Heart right ventricle (tissue), 16 donors: ENCODE results near the gene OSBPL7. TPM values are rescaled to one million over a fixed set of nuclear protein-coding genes. Genes with fewer than 3 reads are reported as not detected.
A peak's percentile ranks its signal among the peaks of the same experiment; 100 is the strongest.

Source experiments
- ATAC-seq, 8 donors: fragments of 200-7000 bp; cut with Tn5 transposase; one replicate each; pipeline ENCODE4 v1.9.1; 2020; ENCODE audit warnings: mild to moderate bottlenecking in 8 of 8, moderate library complexity in 8 of 8, moderate number of reproducible peaks in 1 of 8
- DNase-seq, 2 donors: peaks; one replicate each; pipeline ENCODE4 v3.0.0-alpha.2; 2020
- H3K27ac ChIP-seq, 10 donors: fragments of 200-600 bp; sonication (generic) in 2 of 10; one replicate each; pipeline versions ENCODE4 v1.5.0 to v1.8.0; 2020 to 2022; ENCODE audit warnings: mild to moderate bottlenecking in 3 of 10
- H3K27me3 ChIP-seq, 7 donors: fragments of 200-600 bp; one replicate each; pipeline ENCODE4 v1.8.0; 2021 to 2022; ENCODE audit warnings: mild to moderate bottlenecking in 2 of 7
- H3K36me3 ChIP-seq, 9 donors: fragments of 200-600 bp; sonication (generic) in 1 of 9; one replicate each; pipeline versions ENCODE4 v1.5.0 to v1.8.0; 2020 to 2022; ENCODE audit warnings: mild to moderate bottlenecking in 2 of 9
- H3K4me1 ChIP-seq, 9 donors: fragments of 200-600 bp; sonication (generic) in 1 of 9; one replicate each; pipeline versions ENCODE4 v1.5.0 to v1.8.0; 2020 to 2022; ENCODE audit warnings: mild to moderate bottlenecking in 4 of 9
- H3K4me3 ChIP-seq, 10 donors: fragments of 200-600 bp; sonication (generic) in 2 of 10; one replicate each; pipeline versions ENCODE4 v1.5.0 to v1.8.0; 2020 to 2022; ENCODE audit warnings: mild to moderate bottlenecking in 7 of 10, moderate library complexity in 2 of 10
- H3K9me3 ChIP-seq, 11 donors: fragments of 200-600 bp in 10 of 11; sonication (generic) in 2 of 11; one replicate each; pipeline versions ENCODE4 v1.5.0 to v1.8.0; 2013 to 2022; ENCODE audit warnings: mild to moderate bottlenecking in 2 of 11, control low read depth in 1 of 11, moderate library complexity in 1 of 11
- CTCF ChIP-seq, 9 donors: fragments of 200-600 bp; sonication (generic) in 2 of 9; IDR thresholded peaks; one replicate each; pipeline versions ENCODE4 v1.5.0 to v1.8.0; 2021 to 2022; ENCODE audit warnings: antibody characterized with exemption in 9 of 9, mild to moderate bottlenecking in 5 of 9, moderate library complexity in 1 of 9
- WGBS, 2 donors: extraction: QIAGEN DNeasy Blood & Tissue Kit; methylation state at CpG; one replicate each; pipeline ENCODE4 v1.1.7; 2013; ENCODE audit warnings: inconsistent platforms in 1 of 2; 5-methylcytosine and 5-hydroxymethylcytosine counted together
- intact Hi-C, 10 donors: fragments of 100-400 bp; cut with DNase I; formaldehyde crosslinking; loops; one replicate each; pipeline versions ENCODE4 v1.11.1 to v1.14.2; 2022
- polyA plus RNA-seq, 2 donors: library from polyadenylated mRNA; stranded (reverse); fragments of 200-250 nt; gene quantifications; one replicate each; pipeline ENCODE4 v1.2.3, GENCODE V29; 2013
- total RNA-seq, 10 donors: library from RNA; stranded (reverse); fragmentation: NEBNext Ultra II Directional in 3 of 10; extraction: Animal tissue kit (Norgen Biotek cat#: 25700) in 3 of 10; gene quantifications; one replicate each; pipeline versions ENCODE4 v1.2.1 to v1.2.4, GENCODE V29; 2021 to 2023
- donor health status: Arrhythmogenic right ventricular cardiomyopathy.
- donor health status: ischemic (EF 13 %, LVEDD 7.1; RV severe dilation, severe dysfunction).
- donor health status: healthy with polysubstance abuse.
- donor health status: DM: no; HTN: yes; CAD: no.
- donor health status: DM: no; HTN: no; CAD: no.
- donor health status: ischemic (EF 25% LVEDD 6.9; RV normal size, moderate dysfunction).
- donor health status: ischemic (EF 25% LVEDD 5.7; RV mildly dilated, moderate dysfunction).
- donor health status: healthy.
- donor health status: DM: yes; HTN: yes; CAD: no.
- donor health status: Ischemic cardiomyopathy.
- donor health status: ischemic (EF 35%, LVEDD 5.7; RV mildly dilated, moderate dysfunction).
- donor health status: nonischemic (EF 11% LVEDD 7.7; RV severe dilation, severe dysfunction).
- donor health status: DM: yes; HTN: yes; CAD: no.
- donor health status: PGD.
- donor health status: ischemic (EF 29% LVEDD 5.4; RV normal size, mild dysfunction).
- donor health status: nonischemic (EF 23%, LVEDD 6.1; RV moderate dilation, normal function).

Gene OSBPL7
- total and polyA plus RNA-seq, 12 donors: 2.8 to 9.6 (median 5.1) TPM

- Histone ChIP-seq H3K9me3 (no peaks in the 10 kb centered on the region), H3K27ac (peak overlapping the region in 3 of 10 donors; percentile 4 to 39 (median 22)), H3K4me3 (no peak overlapping the region), H3K27me3 (no peaks in the 10 kb centered on the region), H3K4me1 (peaks cover 0 to 14% (median 0%) of the 10 kb centered on the region in 9 donors), H3K36me3 (peaks cover 0 to 47% (median 10%) of the 10 kb centered on the region in 9 donors)
- DNase-seq: no peak
- 80 to 81% methylated on average over 16 of the region's 16 CpGs for WGBS, 2 donors
- intact Hi-C loops: loop anchor here in 3 of 10 donors (10.0 kb wide), 2 partner anchors 111 to 141 kb away; partner anchors contain the start of gene TBKBP1 (in 1 of the 3)
- TF ChIP-seq CTCF (IDR thresholded peaks at IDR 0.05): no peak
- peak in 3 of 8 donors; percentile 4 to 23 (median 19) for ATAC-seq
These were observed 15.3 kb downstream of the OSBPL7 start for GRCh38 chr17:47806026-47806912.

GRCh38 chr17:47804461-47804860 lies 17.1 kb downstream of the OSBPL7 start:
- no peak for TF ChIP-seq CTCF (IDR thresholded peaks at IDR 0.05)
- Histone ChIP-seq H3K27ac (no peak overlapping the region), H3K36me3 (peaks cover 0 to 30% (median 10%) of the 10 kb centered on the region in 9 donors), H3K4me1 (peaks cover 0 to 14% (median 0%) of the 10 kb centered on the region in 9 donors), H3K4me3 (no peak overlapping the region), H3K27me3 (no peaks in the 10 kb centered on the region), H3K9me3 (no peaks in the 10 kb centered on the region)
- intact Hi-C loops: loop anchor here in 6 of 10 donors (5.0 to 10.0 kb wide), 4 partner anchors 107 to 142 kb away; partner anchors contain the start of gene TBKBP1 (in 1 of the 6)
- WGBS, 2 donors: 79 to 80% methylated on average over 3 of the region's 3 CpGs
- ATAC-seq (no peak), DNase-seq (no peak)

GRCh38 chr17:47803751-47804150 lies 17.8 kb downstream of the OSBPL7 start:
- H3K27ac ChIP-seq: no peak overlapping the region
- H3K36me3 ChIP-seq: peaks cover 0 to 23% (median 3%) of the 10 kb centered on the region in 9 donors
- H3K4me1 ChIP-seq: peaks cover 0 to 14% (median 0%) of the 10 kb centered on the region in 9 donors
- H3K27me3 ChIP-seq: no peaks in the 10 kb centered on the region
- no peak for ATAC-seq
- no peak overlapping the region for H3K4me3 ChIP-seq
- WGBS, 2 donors: 71 to 75% methylated on average over 6 of the region's 6 CpGs
- intact Hi-C loops: loop anchor here in 6 of 10 donors (5.0 to 10.0 kb wide), 4 partner anchors 106 to 141 kb away; partner anchors contain the start of gene TBKBP1 (in 1 of the 6)
- DNase-seq: no peak
- H3K9me3 ChIP-seq: no peaks in the 10 kb centered on the region
- TF ChIP-seq CTCF (IDR thresholded peaks at IDR 0.05): no peak

GRCh38 chr17:47803201-47803600 lies 18.4 kb downstream of the OSBPL7 start:
- peaks cover 0 to 18% (median 0%) of the 10 kb centered on the region in 9 donors for H3K36me3 ChIP-seq
- H3K9me3 ChIP-seq: no peaks in the 10 kb centered on the region
- ATAC-seq (no peak), DNase-seq (no peak)
- no peak overlapping the region for H3K27ac ChIP-seq
- H3K4me1 ChIP-seq: peaks cover 0 to 14% (median 0%) of the 10 kb centered on the region in 9 donors
- no peak overlapping the region for H3K4me3 ChIP-seq
- no peak for TF ChIP-seq CTCF (IDR thresholded peaks at IDR 0.05)
- WGBS, 2 donors: 59 to 63% methylated on average over 5 of the region's 5 CpGs
- intact Hi-C loops: loop anchor here in 6 of 10 donors (5.0 to 10.0 kb wide), 4 partner anchors 106 to 141 kb away; partner anchors contain the start of gene TBKBP1 (in 1 of the 6)
- H3K27me3 ChIP-seq: no peaks in the 10 kb centered on the region
